Parathyroid adenoma (tissue), 2 donors: ENCODE measurements around the gene GLI3.

Source experiments
- H2AFZ ChIP-seq: fragments of 300-600 bp; sonication (generic); one replicate; pipeline ENCODE4 v1.7.0; 2017; ENCODE audit warnings: antibody characterized with exemption, mild to moderate bottlenecking
- H3K27ac ChIP-seq: fragments of 300-600 bp; sonication (generic); one replicate; pipeline ENCODE4 v1.7.0; 2017
- H3K27me3 ChIP-seq: fragments of 300-600 bp; sonication (generic); one replicate; pipeline ENCODE4 v1.7.0; 2017; ENCODE audit warnings: low read length; ENCODE audit not compliant: control insufficient read depth, insufficient read depth
- H3K36me3 ChIP-seq: fragments of 300-600 bp; sonication (generic); one replicate; pipeline ENCODE4 v1.7.0; 2017; ENCODE audit warnings: low read length; ENCODE audit not compliant: control insufficient read depth, insufficient read depth
- H3K4me1 ChIP-seq: fragments of 300-600 bp; sonication (generic); one replicate; pipeline ENCODE4 v1.7.0; 2017; ENCODE audit warnings: control low read depth
- H3K4me2 ChIP-seq: fragments of 300-600 bp; sonication (generic); one replicate; pipeline ENCODE4 v1.7.0; 2017; ENCODE audit warnings: low read length
- H3K4me3 ChIP-seq: fragments of 300-600 bp; sonication (generic); one replicate; pipeline ENCODE4 v1.7.0; 2017; ENCODE audit warnings: low read depth, low read length
- H3K79me2 ChIP-seq: fragments of 300-600 bp; sonication (generic); one replicate; pipeline ENCODE4 v1.7.0; 2017; ENCODE audit warnings: control low read depth
- H3K9ac ChIP-seq: fragments of 300-600 bp; sonication (generic); one replicate; pipeline ENCODE4 v1.7.0; 2017; ENCODE audit warnings: mild to moderate bottlenecking
- H3K9me3 ChIP-seq: fragments of 300-600 bp; sonication (generic); one replicate; pipeline ENCODE4 v1.7.0; 2017; ENCODE audit warnings: low read length; ENCODE audit not compliant: control insufficient read depth
- CTCF ChIP-seq: fragments of 300-600 bp; sonication (generic); IDR thresholded peaks from one replicate; pipeline ENCODE4 v1.7.0; 2017; ENCODE audit warnings: antibody characterized with exemption, mild to moderate bottlenecking
- donor health status: primary hyperparathyroidism.

GLI3 gene

GRCh38 chr7:42198296-42198695, 38.7 kb downstream of the GLI3 start:
- no peak overlapping the region for H3K4me2 ChIP-seq
- no peaks in the 10 kb centered on the region for H3K79me2 ChIP-seq
- no peaks in the 10 kb centered on the region for H3K36me3 ChIP-seq
- H3K9me3 ChIP-seq, result no peaks in the 10 kb centered on the region
- no peak overlapping the region for H2AFZ ChIP-seq
- TF ChIP-seq CTCF, result no peak
- H3K4me3 ChIP-seq, result no peak overlapping the region
- H3K4me1 ChIP-seq, result no peaks in the 10 kb centered on the region
- H3K9ac ChIP-seq, result no peak overlapping the region
- H3K27ac ChIP-seq, result no peak overlapping the region
- H3K27me3 ChIP-seq, result no peaks in the 10 kb centered on the region

GRCh38 chr7:42197451-42197850, 39.6 kb downstream of the GLI3 start:
- no peaks in the 10 kb centered on the region for H3K36me3 ChIP-seq
- no peaks in the 10 kb centered on the region for H3K9me3 ChIP-seq
- no peak overlapping the region for H3K9ac ChIP-seq
- no peaks in the 10 kb centered on the region for H3K4me1 ChIP-seq
- H3K4me2 ChIP-seq, result no peak overlapping the region
- TF ChIP-seq CTCF, result no peak
- no peak overlapping the region for H3K27ac ChIP-seq
- no peaks in the 10 kb centered on the region for H3K27me3 ChIP-seq
- no peaks in the 10 kb centered on the region for H3K79me2 ChIP-seq
- no peak overlapping the region for H3K4me3 ChIP-seq
- no peak overlapping the region for H2AFZ ChIP-seq

GRCh38 chr7:42194238-42194637, 42.8 kb downstream of the GLI3 start:
- no peak overlapping the region for H2AFZ ChIP-seq
- no peak overlapping the region for H3K4me2 ChIP-seq
- no peaks in the 10 kb centered on the region for H3K79me2 ChIP-seq
- H3K4me3 ChIP-seq, result no peak overlapping the region
- H3K36me3 ChIP-seq, result no peaks in the 10 kb centered on the region
- H3K27me3 ChIP-seq, result no peaks in the 10 kb centered on the region
- H3K9ac ChIP-seq, result no peak overlapping the region
- no peak overlapping the region for H3K27ac ChIP-seq
- no peaks in the 10 kb centered on the region for H3K4me1 ChIP-seq
- H3K9me3 ChIP-seq, result no peaks in the 10 kb centered on the region
- no peak for TF ChIP-seq CTCF

GRCh38 chr7:42193471-42194129, 43.4 kb downstream of the GLI3 start:
- Histone ChIP-seq H3K27ac (no peak overlapping the region), H3K9ac (no peak overlapping the region), H3K4me3 (no peak overlapping the region), H3K4me2 (no peak overlapping the region), H3K79me2 (no peaks in the 10 kb centered on the region), H3K4me1 (no peaks in the 10 kb centered on the region), H3K27me3 (no peaks in the 10 kb centered on the region), H3K9me3 (no peaks in the 10 kb centered on the region), H2AFZ (no peak overlapping the region), H3K36me3 (no peaks in the 10 kb centered on the region)
- TF ChIP-seq CTCF, result no peak

GRCh38 chr7:42192851-42193461, 44.1 kb downstream of the GLI3 start:
- Histone ChIP-seq H2AFZ (no peak overlapping the region), H3K4me3 (no peak overlapping the region), H3K4me1 (no peaks in the 10 kb centered on the region), H3K9me3 (no peaks in the 10 kb centered on the region), H3K79me2 (no peaks in the 10 kb centered on the region), H3K36me3 (no peaks in the 10 kb centered on the region), H3K9ac (no peak overlapping the region), H3K27me3 (no peaks in the 10 kb centered on the region), H3K27ac (no peak overlapping the region), H3K4me2 (no peak overlapping the region)
- no peak for TF ChIP-seq CTCF
